Hematopoietic multipotent progenitor cell treated with erythropoietin and hydrocortisone succinate and interleukin-3 and kit ligand, for 4 days (in vitro differentiated cells): ENCODE results near the gene ZBTB49.

Experiments
- DNase-seq: peaks from one replicate; pipeline ENCODE4 v3.0.0-alpha.2; 2015

ZBTB49 gene

DNA sequence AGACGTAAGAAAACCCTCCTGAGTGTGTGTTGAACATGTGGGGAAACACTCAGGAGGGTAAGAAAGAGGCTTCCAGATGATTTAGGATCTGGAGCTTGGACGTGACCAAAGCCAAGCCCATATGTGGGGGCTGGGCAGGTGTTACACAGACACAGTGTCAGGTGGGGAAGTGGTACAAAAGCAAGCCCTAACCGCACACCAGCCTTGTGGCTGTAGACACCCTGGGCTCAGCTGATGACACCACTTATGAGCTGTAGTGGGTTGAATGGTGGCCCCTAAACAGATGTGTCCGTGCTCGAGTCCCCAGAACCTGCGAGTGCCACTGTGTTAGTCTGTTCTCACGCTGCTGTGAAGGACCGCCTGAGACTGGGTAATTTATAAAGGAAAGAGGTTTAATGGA, 71.8 kb downstream of the ZBTB49 start:
- DNase-seq: no peak

DNA sequence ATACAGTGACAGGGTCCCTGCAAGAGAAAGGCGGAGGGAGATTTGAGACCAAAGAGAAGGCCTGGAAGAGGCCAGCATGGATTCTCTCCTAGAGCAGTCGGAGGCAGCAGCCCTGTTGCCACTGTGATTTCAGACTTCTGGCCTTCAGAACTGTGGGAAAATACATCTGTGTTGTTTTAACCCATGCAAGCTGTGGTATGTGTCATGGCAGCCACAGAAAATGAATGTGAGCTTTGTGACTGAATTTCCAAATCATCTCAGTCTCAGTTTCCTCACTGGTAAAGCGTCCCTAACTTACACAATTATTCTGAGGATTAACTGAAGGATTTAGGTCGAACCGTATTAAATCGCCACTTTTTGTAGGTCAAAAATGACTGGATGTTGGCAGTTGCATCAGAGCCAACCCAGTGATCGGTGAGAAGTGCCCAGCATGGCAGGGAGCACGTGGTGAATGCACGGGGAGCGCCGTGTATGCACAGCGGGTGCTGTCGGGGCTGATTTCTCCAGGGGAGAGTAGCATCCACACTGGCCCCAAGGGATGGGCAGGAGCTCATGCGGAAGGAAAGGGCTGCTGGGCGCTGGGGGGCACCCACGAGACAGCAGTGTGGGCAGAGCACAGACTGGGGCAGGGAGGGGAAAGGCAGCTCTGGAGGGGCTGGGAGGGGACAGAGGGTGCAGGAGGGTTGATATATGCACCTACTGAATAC, 73.1 kb downstream of the ZBTB49 start:
- no peak for DNase-seq

DNA sequence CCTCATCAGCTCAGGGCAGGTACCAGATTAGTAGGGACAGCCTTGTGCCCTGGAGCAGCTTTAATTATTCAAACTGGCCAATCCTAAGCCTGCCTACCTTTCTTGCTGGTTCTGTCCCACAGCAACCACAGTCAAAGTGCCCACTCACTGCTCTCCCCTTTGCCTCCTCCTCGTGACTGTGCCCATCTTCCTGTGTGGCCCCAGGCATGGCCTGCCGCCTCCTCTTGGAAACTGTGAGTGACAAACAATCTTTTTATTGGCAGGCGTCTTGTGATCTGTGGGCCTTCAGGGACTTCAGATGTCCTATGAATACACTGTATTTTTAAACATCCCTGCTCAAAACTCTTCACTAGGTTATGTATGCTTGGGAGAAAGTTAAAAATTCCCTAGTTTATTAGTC, 74.0 kb downstream of the ZBTB49 start:
- DNase-seq: no peak

DNA sequence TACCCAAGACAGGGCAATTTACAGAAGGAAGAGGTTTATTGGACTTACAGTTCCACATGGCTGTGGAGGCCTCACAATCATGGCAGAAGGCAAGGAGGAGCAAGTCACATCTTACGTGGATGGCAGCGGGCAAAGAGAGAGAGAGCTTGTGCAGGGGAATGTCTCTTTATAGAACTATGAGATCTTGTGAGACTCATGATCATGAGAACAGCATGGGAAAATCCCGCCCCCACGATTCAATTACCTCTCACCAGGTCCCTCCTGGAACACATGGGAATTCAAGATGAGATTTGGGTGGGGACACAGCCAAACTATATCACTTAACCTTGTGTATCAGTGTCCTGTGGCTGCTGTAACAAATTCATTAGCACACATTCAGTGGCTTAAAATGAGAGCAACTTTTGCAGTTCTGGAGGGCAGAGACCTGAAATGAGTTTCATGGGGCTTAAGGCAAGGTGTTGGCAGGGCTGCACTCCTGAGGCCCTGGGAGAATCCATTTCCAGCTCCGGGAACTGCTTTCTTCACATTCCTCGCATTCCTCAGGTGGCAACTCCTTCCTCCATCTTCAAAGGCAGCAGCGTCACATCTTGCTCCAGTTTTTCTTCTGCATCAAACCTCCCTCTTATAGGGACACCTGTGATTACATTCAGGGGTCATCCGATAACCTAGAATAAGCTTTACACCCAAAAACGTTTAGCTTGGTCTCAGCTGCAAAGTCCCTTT, 74.6 kb downstream of the ZBTB49 start:
- no peak for DNase-seq

DNA sequence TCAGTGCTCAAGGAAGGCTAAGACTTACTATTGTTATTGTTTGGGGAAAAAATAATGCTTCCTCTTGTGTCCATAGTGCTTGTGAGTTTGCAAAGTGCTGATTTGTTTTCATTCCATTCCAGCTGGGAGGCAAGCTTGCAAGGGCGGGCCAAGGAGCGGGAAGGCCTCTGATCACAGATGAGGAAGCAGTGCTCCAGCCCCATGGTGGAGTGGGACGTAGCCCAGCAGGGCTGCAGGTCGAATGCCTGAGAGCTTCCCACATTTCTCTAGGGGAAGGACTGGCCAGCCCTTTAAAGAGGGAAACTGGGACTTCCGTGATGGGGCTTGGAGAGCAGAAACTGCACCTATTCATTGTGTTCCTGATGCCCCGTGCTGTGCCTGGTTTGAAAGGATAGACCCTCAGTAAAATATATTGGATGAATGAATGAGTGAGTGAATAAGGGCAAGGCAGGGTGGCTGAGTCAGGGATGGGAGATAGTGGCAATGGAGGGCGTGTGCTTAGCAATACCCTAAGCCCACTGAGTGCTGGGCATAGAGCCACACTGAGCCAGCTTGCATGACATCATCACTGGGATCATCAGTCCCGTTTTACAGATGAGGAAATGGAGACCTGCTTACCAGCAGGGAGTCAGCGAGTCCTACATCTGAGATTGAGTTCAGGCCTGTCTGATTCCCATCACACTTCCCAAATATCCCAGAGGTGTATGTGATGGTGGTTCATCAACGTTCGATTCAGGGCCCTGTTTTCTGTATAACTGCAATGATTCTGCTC, 78.9 kb downstream of the ZBTB49 start:
- DNase-seq: no peak
